ENCODE results near the gene LTC4S.
"Not testable (repeated sequence)": the region's sequence is repeated elsewhere in the genome, so short reads cannot be mapped to it uniquely, and the experiment has no call there.

The LTC4S gene, protein sequence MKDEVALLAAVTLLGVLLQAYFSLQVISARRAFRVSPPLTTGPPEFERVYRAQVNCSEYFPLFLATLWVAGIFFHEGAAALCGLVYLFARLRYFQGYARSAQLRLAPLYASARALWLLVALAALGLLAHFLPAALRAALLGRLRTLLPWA

DNA sequence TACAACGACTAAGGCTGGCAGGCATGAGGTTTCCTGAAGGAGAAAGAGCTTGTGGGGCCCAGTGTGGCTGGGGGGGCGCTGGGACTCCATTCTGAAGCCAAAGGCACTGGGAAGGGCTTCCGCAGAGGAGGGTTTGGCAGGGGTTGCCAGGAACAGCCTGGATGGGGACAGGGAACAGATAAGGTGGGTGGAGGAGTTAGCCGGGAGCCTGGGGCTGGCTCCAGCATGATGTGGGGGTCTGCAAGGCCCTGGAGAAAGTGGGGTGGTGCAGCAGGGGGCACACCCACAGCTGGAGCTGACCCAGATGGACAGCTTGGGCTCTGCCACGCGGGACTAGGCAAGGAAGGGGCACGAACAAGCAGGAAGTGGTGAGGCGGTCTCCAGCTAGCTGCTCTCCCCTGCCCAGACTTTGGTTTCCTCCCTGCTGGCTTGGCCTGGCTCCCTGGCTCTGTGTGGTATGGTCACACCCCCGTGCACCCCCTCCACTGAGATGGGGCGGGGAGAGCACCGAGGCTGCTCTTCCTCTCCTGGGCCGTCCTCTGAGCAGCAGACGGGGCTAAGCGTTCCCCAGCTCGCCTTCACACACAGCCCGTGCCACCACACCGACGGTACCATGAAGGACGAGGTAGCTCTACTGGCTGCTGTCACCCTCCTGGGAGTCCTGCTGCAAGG, at the start of gene LTC4S:
TSS of gene LTC4S (plus strand) at position 519 of the 672 bp plus-strand sequence. CDS start at position 614, 95 bp downstream.
- DNase-seq (ENCODE audit: low read depth in 2 of 3, low spot score in 1 of 3) = no peak

DNA sequence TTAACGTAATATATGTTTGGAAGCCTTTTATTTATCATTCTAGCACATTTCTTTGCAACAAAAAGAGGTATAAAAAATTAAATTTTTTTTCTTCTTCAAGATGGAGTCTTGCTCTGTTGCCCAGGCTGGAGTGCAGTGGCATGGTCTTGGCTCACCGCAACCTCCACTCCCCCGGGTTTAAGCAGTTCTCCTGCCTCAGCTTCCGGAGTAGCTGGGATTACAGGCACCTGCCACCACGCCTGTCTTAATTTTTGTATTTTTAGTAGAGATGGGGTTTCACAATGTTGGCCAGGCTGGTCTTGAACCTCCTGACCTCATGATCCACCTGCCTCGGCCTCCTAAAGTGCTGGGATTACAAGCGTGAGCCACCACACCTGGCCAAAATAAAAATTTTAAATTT, 49.7 kb upstream of the LTC4S start:
- not testable (repeated sequence) for DNase-seq (ENCODE audit: low read depth in 2 of 3, low spot score in 1 of 3)

DNA sequence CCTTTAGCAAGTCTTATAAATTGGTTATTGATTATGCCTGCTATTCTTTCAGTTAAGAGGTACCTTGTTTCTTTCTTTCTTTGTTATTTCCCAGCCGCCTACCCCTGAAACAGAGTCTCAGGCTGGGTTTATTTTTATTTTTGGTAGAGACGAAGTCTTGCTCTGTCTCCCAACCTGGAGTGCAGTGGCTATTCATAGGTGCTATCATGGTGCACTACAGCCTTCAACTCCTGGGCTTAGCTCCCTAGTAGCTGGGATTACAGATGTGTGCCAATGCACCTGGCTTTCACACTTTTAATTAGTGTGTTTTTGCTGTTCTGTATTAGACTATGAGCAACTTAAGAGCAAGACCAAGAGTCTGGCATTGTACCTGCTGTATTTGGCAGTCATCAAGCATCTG, 46.9 kb upstream of the LTC4S start:
- DNase-seq (ENCODE audit: low read depth in 2 of 3, low spot score in 1 of 3) = no peak

DNA sequence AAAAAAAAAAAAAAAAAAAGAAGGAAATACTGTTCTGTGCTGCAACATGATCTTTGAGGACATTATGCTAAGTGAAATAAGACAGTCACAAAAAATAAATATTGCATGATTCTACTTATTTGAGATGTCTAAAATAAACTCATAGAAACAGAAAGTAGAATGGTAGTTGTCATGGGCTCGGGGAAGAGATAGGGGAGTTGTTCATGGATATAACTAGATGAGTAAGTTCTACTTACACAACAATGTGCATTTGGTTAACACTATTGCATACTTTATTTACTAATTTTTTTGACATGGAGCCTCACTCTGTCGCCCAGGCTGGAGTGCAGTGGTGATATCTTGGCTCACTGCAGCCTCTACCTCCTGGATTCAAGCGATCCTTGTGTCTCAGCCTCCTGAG, 46.0 kb upstream of the LTC4S start:
- DNase-seq (ENCODE audit: low read depth in 2 of 3, low spot score in 1 of 3) = no peak

DNA sequence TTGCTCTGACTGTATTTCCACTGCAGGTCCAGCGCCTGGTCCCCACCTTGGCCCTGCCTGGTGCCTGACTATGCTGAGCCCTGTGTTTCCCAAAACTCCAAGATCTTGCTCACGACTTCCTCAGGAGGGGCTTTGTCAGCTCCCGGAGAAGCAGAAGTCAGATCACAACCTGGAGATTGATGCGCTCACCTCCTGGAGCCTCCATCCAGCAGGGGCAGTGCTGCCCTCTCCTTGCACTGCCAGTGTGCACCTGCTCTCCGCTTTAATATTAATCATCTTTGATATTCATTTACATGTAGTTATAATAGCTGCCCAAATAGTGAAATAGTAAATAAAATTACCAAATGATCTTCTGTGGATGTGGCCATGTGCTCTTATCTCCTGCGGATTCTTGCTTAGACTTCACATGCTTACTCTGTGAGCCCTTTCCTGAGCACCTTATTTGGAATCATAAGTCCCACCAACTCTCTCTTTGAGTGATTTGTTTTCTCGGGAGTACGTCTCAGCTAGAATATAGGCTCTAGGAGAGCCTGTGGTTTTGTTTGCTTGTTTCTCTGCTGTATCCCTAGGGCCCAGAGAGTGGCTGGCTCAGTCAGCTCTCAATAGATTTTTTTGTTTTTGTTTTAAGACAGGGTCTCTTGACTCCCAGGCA, 43.8 kb upstream of the LTC4S start:
- no peak for DNase-seq (ENCODE audit: low read depth in 2 of 3, low spot score in 1 of 3)

DNA sequence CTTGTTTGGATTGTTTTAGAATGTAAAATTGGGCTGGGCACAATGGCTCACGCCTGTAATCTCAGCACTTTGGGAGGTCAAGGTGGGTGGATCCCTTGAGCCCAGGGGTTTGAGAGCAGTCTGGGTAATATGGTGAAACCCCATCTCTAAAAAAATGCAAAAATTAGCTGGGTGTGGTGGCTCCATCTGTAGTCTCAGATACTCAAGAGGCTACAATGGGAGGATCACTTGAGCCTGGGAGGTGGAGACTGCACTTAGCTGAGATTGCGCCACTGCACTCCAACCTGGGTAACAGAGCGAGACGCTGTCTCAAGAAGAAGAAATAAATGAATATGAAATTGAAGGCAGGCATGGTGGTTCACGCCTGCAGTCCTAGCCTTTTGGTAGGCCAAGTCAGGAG, 39.8 kb upstream of the LTC4S start:
- no peak for DNase-seq (ENCODE audit: low read depth in 2 of 3, low spot score in 1 of 3)

DNA sequence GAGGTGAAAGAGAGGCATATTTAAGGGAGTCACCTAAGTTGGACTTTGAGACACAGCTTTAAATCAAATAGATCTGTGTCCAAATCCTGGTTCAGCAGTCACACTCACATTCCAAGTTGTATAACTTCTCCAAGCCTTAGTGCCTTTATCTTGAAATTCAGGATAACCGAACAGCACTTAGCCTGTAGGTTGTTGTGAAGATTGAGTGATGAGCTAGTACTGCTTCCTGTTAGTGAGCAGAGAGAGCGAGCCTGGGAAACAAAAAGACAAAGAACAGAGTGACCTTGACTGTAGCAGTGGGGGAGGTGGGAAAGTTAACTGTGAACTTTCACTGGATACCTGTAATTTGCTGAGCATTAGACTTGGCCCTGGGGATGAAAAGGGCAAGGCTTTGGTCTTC, 38.8 kb upstream of the LTC4S start:
- DNase-seq (ENCODE audit: low read depth in 2 of 3, low spot score in 1 of 3) = no peak

DNA sequence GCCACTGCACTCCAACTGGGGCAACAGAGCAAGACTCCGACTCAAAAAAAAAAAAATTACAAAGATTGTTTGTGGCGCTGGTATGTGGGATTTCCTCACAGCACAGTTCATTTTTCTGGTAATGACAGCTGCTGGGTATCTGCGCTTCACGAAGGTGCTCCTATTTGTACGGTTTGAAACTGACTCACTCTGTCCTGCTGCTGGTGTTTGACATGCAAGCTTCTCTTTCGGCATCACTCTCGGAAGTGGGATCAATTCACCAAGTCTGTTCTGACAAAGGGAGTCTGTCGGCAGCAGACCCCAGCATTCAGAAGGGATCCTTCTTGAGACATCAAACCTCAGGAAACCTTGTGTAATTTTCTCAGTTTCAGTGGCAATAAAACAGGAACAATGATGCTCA, 34.8 kb upstream of the LTC4S start:
- no peak for DNase-seq (ENCODE audit: low read depth in 2 of 3, low spot score in 1 of 3)

DNA sequence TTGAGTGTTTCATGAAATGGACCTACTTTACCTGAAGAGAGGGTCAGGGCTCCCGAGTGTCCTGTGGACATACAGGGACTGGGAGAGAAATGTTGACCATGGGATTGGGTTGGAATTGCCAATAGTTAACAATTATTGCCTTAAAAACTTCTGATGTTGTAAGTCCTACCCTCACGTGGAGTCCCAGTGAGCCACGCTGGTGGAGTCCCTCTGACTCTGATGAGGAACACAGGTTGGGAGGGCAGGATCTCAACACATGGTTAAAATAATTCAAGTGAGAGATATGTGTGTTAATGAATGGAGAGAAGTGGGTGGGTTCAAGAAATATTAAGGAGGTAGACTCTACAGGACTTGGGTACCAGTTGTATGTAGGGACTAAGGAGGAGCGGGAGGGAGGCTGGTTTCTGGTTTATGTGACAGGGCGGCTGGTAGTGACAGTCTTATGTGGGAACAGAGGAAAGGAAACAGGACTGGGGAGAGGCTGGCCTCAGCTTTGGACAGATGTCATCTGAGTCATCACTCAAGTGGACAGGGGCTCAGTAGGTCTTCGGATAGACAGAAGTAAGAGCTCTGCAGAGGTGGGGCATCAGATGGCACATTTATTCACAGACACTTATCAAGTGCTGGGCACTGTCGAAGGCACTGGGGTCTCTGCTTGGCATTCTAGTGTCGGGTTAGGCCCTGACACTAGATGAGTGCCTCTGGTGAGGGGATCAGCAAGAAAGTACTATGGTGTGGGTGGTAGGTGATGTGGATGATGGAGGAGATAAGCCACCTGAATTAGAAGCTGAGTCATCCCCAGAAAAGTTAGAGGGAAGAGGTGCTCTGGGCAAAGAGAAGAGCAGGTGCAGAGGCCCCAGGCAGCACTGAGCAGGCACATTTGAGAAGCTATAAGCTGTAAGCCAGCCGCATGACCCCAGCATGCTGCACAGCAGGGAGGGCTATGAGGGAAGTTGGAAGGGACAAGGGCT, 33.9 kb upstream of the LTC4S start:
- no peak for DNase-seq (ENCODE audit: low read depth in 2 of 3, low spot score in 1 of 3)

DNA sequence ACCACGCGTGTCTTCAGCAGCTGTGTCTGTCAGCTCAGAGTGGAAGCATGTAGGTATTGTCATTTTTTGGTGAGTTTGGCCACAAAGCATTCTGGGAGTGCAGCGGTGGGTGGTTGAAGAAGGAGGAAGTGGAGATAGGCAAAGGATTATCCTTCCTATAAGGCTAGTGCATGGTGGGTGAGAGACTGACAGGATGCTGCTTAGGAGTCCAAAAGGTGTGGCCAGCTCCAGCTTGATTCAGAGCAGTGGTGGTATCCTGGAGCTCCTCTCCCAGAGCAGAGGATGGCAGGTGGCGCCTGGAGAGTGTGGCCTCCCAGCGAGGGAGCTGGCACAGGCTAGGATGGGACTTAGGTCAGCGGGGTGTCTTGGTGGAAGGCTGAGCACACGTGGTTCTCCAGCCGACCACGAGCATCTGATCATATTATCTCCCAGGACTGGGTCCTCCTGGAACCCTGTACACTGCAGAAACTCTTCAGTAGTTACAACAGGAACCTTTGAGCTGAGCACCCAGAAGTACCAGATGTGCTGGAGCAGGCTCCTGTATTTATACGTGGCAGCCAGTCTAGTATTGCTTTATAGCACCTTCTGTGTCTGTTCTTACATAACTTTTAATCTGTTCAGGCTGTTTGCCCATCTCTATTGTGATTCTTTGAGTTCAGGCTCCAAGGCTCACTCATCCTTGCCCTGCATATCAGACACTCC, 31.6 kb upstream of the LTC4S start:
- no peak for DNase-seq (ENCODE audit: low read depth in 2 of 3, low spot score in 1 of 3)

DNA sequence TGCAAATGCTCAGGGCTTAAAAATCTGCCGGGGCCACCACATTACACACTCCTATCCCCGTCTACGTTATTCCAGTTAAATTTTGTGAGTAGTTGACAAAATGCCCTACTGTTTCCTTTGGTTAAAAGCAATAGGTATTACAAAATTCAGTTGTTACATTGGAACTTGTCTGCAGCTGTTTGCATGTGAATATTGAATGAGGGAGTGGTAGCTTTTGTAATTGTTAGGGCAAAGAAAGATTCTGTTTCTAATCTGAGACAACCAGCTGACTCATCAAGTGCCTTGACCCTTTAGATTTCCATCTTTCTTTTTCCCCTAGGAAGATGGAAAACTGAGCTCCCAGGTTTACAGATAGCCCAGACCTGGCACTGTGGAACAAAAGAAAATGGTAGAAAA, 31.0 kb upstream of the LTC4S start:
- no peak for DNase-seq (ENCODE audit: low read depth in 2 of 3, low spot score in 1 of 3)

DNA sequence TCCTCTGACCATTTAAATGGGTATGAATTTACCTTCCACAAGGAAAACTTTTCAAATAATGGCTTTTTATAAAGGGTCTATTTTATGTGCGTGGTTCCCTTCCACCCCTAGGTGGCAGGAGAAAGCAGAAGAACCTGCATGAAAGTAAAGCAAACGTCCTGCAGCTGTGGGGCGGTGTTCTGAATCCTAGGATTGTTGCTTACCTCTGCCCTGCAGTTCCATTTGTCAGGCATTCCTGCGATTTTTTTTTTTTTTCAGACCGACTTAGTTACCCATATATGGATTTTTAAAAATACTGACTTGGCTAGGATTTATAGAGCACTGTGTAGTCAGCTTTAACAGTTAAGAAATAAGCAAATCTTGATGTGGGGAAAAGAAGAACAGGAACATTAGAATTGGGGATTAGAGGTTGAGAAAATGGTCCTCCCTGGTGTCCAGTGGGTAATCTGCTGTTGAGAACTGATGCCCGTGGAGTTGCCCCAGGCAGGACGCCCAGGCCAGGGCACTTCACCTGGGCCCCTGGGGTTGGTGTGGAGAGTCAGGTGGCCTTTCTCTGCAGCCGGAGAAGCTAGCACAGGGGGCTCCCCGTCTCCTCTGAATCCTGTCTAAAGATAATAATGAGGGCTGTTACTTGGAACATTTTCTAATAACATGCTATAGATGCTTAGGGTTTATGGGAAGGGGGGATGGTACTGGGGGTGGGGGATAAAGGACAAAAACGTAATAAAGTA, 30.4 kb upstream of the LTC4S start:
- DNase-seq (ENCODE audit: low read depth in 2 of 3, low spot score in 1 of 3) = peak in 2 of 3 donors; percentile 23 to 35

DNA sequence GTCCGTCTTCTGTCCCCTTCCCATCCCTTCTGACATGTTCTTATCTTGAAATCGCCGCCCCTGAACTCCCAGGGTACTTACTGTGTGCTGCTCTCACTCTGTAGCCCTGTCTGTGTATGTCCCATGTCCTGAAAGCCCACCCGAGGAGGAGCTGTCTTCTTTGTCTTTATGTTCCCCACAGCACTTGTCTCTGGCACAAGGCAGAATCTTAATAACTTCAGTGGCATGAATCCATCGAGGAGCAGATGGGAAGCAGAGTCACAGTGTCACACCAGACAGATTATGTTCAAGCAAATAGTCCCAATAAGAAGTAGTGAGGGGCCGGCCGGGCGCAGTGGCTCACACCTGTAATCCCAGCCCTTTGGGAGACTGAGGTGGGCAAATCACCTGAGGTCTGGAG, 29.7 kb upstream of the LTC4S start:
- DNase-seq (ENCODE audit: low read depth in 2 of 3, low spot score in 1 of 3) = no peak

DNA sequence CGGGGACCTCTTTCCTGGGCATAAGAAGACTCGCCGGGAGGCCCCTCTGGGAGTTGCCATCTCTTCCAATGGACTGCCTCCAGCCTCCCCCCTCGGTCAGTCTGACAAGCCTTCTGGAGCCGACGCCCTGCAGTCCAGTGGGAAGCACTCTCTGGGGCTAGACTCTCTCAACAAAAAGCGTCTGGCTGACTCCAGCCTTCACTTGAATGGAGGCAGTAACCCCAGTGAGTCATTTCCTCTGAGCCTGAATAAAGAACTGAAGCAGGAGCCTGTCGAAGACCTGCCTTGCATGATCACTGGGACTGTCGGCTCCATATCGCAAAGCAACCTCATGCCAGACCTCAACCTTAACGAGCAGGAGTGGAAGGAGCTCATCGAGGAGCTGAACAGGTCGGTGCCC, 28.4 kb upstream of the LTC4S start:
- DNase-seq (ENCODE audit: low read depth in 2 of 3, low spot score in 1 of 3) = no peak

DNA sequence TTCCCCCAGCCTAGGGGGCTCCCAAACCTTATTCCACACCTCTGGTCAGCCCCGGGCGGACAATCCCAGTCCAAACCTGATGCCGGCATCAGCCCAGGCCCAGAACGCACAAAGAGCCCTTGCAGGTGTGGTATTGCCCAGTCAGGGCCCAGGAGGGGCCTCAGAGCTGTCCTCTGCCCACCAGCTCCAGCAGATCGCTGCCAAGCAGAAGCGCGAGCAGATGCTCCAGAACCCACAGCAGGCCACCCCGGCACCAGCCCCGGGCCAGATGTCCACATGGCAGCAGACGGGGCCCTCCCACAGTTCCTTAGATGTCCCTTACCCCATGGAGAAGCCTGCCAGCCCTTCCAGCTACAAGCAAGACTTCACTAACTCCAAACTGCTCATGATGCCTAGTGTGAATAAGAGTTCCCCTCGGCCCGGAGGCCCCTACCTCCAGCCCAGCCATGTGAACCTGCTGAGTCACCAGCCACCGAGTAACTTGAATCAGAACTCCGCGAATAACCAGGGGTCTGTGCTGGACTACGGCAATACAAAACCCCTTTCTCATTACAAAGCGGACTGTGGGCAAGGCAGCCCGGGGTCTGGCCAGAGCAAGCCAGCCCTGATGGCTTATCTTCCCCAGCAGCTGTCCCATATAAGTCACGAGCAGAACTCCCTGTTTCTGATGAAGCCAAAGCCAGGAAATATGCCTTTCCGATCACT, 27.6 kb upstream of the LTC4S start:
- no peak for DNase-seq (ENCODE audit: low read depth in 2 of 3, low spot score in 1 of 3)

DNA sequence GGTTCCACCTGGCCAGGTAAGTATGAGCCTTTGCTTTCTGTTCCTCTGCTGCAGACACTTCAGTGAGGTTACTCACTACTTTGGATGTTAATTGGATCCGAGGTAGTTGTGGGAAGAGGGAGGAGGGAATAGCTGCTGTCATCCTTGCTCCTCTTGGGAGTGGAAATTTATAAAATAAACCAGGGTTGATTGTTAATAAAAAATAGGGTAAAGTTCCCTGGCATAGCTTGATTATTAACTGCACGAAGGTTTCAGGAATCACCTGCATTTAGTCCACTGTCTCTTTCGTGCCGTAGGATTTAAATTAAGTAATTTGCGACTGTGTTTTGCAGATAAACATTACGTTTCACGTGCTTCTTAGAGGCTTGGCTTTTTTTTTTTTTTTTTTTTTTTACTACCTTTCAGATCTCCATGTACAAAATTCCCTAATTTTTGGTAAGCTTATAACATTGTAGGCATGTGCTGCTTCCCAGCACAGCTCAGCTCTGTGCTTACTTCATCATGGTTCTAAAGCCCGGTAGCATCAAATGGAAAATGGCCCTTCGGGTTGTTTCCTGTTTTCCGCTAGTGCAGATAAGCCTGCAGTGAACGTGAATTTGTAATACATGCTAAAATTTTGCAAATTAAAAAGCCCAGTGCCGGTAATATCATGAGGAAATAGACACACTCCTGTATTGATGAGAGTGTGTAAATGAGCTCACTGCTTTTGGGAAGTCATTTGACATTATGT, 26.9 kb upstream of the LTC4S start:
- DNase-seq (ENCODE audit: low read depth in 2 of 3, low spot score in 1 of 3) = no peak

DNA sequence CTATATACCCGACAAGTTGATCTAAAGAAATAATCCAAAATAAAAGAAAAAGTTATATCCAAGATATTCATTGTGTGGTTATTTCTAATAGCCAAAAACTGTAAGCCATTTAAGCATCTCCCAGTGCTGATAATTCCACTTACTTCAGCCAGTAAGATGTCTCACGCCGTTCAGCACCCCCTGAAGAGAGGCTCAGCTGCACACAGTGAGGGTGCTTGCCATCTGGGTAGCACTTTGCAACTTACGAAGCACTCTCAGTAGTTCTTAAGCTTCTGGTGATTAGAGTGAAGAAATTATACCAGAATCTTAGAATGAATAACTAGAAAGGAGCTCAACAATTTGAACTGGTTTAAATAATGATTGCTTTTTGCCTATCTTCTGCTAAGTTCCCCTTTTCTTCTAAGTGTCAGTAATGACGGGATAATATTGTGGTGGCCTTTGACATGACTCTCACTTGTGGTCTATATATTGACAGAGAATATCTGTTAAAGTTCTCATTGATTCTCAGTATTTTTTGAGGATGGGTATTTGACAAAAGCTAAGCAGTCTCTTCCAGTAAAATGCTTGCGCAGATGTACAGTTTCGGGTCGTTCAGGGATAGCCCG, 26.2 kb upstream of the LTC4S start:
- no peak for DNase-seq (ENCODE audit: low read depth in 2 of 3, low spot score in 1 of 3)

DNA sequence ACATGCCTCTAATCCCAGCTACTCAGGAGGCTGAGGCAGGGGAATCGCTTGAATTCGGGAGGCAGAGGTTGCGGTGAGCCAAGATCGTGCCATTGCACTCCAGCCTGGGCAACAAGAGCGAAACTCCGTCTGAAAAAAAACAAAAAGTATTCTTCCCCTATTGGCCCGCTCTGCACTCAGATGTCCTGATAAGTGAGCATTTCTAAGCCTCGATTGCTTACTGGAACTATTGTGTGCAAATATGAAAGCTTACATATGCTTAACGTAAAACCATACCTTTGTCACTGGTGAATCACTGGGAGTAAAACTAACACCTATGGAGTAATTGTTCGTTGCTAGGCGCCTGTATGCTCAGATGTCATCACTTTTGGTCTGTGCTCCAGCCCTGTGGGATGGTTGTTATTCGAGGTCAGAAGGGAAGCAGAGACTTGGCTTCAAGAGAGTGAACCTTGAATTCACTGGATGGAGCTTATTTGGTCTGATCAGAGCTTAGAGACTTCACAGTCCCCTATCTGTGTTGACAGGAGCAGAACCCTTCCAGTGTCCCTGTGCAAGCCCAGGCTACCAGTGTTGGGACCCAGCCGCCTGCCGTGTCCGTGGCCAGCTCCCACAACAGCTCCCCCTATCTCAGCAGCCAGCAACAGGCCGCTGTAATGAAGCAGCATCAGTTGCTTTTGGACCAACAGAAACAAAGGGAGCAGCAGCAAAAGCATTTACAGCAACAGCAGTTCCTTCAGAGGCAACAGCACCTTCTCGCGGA, 25.3 kb upstream of the LTC4S start:
- no peak for DNase-seq (ENCODE audit: low read depth in 2 of 3, low spot score in 1 of 3)

Measured in stimulated activated CD4-positive, alpha-beta T cell treated with anti-CD3 and anti-CD28 coated beads, Interleukin-12 subunit alpha, Interleukin-12 subunit beta, amount 100 ng/mL, for 48 hours (primary cell).